Mammary epithelial cell (primary cell): ENCODE results near the gene PRMT7.

Source experiments
- CTCF ChIP-seq, 2 donors: IDR thresholded peaks in 1 of 2; conservative IDR thresholded peaks in 1 of 2; 2 replicates each; pipeline ENCODE4 v1.5.1; 2011 to 2012; ENCODE audit warnings: inconsistent platforms in 2 of 2, low read length in 2 of 2, mild to moderate bottlenecking in 2 of 2, control low read depth in 1 of 2, low read depth in 1 of 2; ENCODE audit not compliant: insufficient read depth in 1 of 2; ENCODE audit errors: extremely low read depth in 1 of 2
- EZH2 ChIP-seq: IDR thresholded peaks from 2 replicates; pipeline ENCODE4 v1.6.1; 2012; ENCODE audit warnings: low read length, inconsistent platforms, borderline replicate concordance

GRCh38 chr16:68338326-68339119 is 27.7 kb downstream of the PRMT7 start:
- TF ChIP-seq EZH2, result no peak
- TF ChIP-seq CTCF (conservative IDR thresholded peaks at IDR 0.05 in 1 of 2, IDR thresholded peaks at IDR 0.05 in 1 of 2; ENCODE audit: extremely low read depth in 1 of 2, insufficient read depth in 1 of 2, low read depth in 1 of 2, low read length in 2 of 2), result no peak
